GM23248 (cell line): ENCODE results near the gene VEZT. TPM values are rescaled to one million over a fixed set of nuclear protein-coding genes. Genes with fewer than 3 reads are reported as not detected.

ENCODE experiments used
- DNase-seq: peaks from one replicate; pipeline ENCODE4 v3.0.0-alpha.2; 2015
- H2AFZ ChIP-seq: fragments of 200-600 bp; sonication (generic); 2 replicates; pipeline ENCODE4 v1.6.1; 2016; ENCODE audit warnings: antibody characterized with exemption
- H3F3A ChIP-seq: fragments of 200-600 bp; sonication (generic); 2 replicates; pipeline ENCODE4 v1.6.1; 2016; ENCODE audit warnings: mild to moderate bottlenecking, antibody characterized with exemption, mixed run types; ENCODE audit not compliant: insufficient read depth
- H3K27ac ChIP-seq: fragments of 200-600 bp; sonication (generic); 2 replicates; pipeline ENCODE4 v1.5.1; 2016; ENCODE audit warnings: mild to moderate bottlenecking
- H3K27me3 ChIP-seq: fragments of 200-600 bp; sonication (generic); replicated peaks from 2 replicates; pipeline ENCODE4 v1.6.1; 2016; ENCODE audit warnings: mild to moderate bottlenecking; ENCODE audit not compliant: insufficient read depth
- H3K36me3 ChIP-seq: fragments of 200-600 bp; sonication (generic); 2 replicates; pipeline ENCODE4 v1.6.1; 2016; ENCODE audit warnings: low read depth, mild to moderate bottlenecking
- H3K4me1 ChIP-seq: fragments of 200-600 bp; sonication (generic); 2 replicates; pipeline ENCODE4 v1.6.1; 2016; ENCODE audit warnings: mild to moderate bottlenecking; ENCODE audit not compliant: insufficient read depth
- H3K4me2 ChIP-seq: fragments of 200-600 bp; sonication (generic); one replicate; pipeline ENCODE4 v1.6.1; 2016; ENCODE audit warnings: mild to moderate bottlenecking; ENCODE audit not compliant: unreplicated experiment
- H3K4me3 ChIP-seq: fragments of 200-600 bp; sonication (generic); 2 replicates; pipeline ENCODE4 v1.5.1; 2016; ENCODE audit warnings: mild to moderate bottlenecking
- H3K79me2 ChIP-seq: fragments of 200-600 bp; sonication (generic); 2 replicates; pipeline ENCODE4 v1.6.1; 2016; ENCODE audit warnings: mild to moderate bottlenecking; ENCODE audit not compliant: insufficient read depth
- H3K9ac ChIP-seq: fragments of 200-600 bp; sonication (generic); 2 replicates; pipeline ENCODE4 v1.6.1; 2016; ENCODE audit warnings: mild to moderate bottlenecking
- H3K9me2 ChIP-seq: fragments of 200-600 bp; sonication (generic); 2 replicates; pipeline ENCODE4 v1.6.1; 2016; ENCODE audit warnings: mixed run types, mild to moderate bottlenecking, moderate library complexity; ENCODE audit not compliant: insufficient read depth
- H3K9me3 ChIP-seq: fragments of 200-600 bp; sonication (generic); one replicate; pipeline ENCODE4 v1.6.1; 2017; ENCODE audit warnings: low read depth
- H4K20me1 ChIP-seq: fragments of 200-600 bp; sonication (generic); 2 replicates; pipeline ENCODE4 v1.6.0; 2016; ENCODE audit not compliant: insufficient read depth
- EZH2 ChIP-seq: fragments of 200-600 bp; sonication (generic); IDR thresholded peaks from 2 replicates; pipeline ENCODE4 v1.6.1; 2018; ENCODE audit warnings: antibody characterized with exemption, mild to moderate bottlenecking; ENCODE audit not compliant: insufficient read depth, poor library complexity, severe bottlenecking
- EZH2phosphoT487 ChIP-seq: fragments of 200-600 bp; sonication (generic); IDR thresholded peaks from 2 replicates; pipeline ENCODE4 v1.6.1; 2018; ENCODE audit warnings: antibody characterized with exemption, moderate library complexity, mild to moderate bottlenecking, low read depth; ENCODE audit not compliant: insufficient read depth
- WGBS, 2 experiments: methylation state at CpG; one replicate each; pipeline ENCODE4 v1.1.6; 2015 to 2017; ENCODE audit warnings: low lambda C conversion rate in 2 of 2, low coverage in 1 of 2; ENCODE audit errors: missing lambda C conversion rate in 2 of 2; 5-methylcytosine and 5-hydroxymethylcytosine counted together
- in situ Hi-C: fragments of 300-500 bp; cut with MboI; formaldehyde crosslinking; loops from 2 replicates; pipeline ENCODE4 v1.15.0; 2020
- polyA plus RNA-seq: library from polyadenylated mRNA; unstranded; fragments of >200 nt; fragmentation: Nextera tagmentation; extraction: Ambion mirVana; gene quantifications from 2 replicates; pipeline ENCODE4 v1.2.1, GENCODE V29; 2016
- total RNA-seq: library from RNA; depleted of rRNA; stranded (reverse); fragments of >200 nt; shearing (Covaris generic); gene quantifications from 2 replicates; pipeline ENCODE4 v1.2.3, GENCODE V29; 2014

VEZT gene
- total and polyA plus RNA-seq, 2 experiments from 2014 or later, result 36.9 to 40.2 TPM

DNA sequence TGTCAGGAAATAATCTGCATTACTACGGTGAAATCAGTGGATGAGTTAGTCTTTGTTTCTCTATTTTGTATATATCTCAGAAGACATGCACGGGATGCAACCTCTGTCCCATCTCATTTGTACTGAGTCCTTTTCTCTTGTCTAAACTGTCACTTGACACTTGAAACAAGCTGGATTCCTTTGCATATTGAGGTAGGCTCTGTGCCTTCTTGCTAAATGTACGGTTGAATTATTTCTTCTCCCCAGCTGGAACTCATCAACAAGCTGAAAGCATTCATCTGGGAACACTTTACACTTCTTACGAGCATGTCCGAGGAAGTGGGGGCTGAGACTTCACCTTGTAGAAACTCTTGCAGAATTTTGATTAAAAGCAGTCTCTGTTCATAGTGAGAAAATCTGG lies 119.5 kb downstream of the VEZT start:
- Histone ChIP-seq H3K4me3 (no peak overlapping the region), H3K9me3 (no peaks in the 10 kb centered on the region), H3K36me3 (no peaks in the 10 kb centered on the region), H3K4me1 (peaks cover 36% of the 10 kb centered on the region), H3F3A (peaks cover 29% of the 10 kb centered on the region), H3K9ac (no peak overlapping the region), H3K27me3 (no peaks in the 10 kb centered on the region), H4K20me1 (no peaks in the 10 kb centered on the region), H3K9me2 (no peaks in the 10 kb centered on the region; the same call in 1 of the 2 replicates), H3K79me2 (no peaks in the 10 kb centered on the region), H3K27ac (no peak overlapping the region), H2AFZ (no peak overlapping the region), H3K4me2 (peak overlapping the region; percentile 21)
- in situ Hi-C loops, result loop anchor here (5.0 to 25.0 kb wide), 5 partner anchors 112 to 1200 kb away; partner anchors contain the start of gene PLXNC1
- TF ChIP-seq EZH2phosphoT487, result no peak
- TF ChIP-seq EZH2, result no peak
- peak; percentile 42 for DNase-seq
- 9% methylated on average over 5 of the region's 5 CpGs for WGBS, 2 experiments

DNA sequence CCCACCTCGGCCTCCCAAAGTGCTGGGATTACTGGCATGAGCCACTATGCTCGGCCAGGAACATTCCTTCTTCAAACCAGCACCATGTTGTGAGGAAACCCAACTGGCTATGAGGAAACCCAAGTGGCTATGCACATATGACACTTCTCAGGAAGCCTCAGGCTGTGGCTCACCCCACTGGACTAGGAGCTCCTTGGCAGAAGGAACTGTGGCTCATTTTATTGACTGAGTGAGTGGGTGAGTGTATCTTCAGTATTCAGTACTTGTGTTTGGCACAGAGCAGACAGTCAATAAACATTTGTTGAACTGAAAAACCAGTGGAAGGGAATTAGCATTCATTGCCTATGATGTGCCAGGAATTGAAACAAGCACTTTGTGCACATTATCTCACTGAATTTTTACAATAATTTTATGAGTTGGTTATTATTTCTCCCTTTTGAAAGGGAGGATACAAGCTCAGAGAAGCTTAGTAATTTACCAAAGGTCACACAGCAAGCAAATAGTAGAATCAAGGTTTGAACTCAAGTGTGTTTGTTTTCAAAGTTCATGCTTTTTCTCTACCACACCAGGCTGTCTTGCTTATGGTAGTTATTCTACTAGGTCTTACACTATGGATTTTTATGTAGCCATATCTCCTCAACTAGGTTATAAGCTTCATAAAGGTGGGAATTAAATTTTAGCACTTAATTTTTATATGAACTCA lies 121.6 kb downstream of the VEZT start:
- H3K4me3 ChIP-seq, result no peak overlapping the region
- TF ChIP-seq EZH2, result no peak
- TF ChIP-seq EZH2phosphoT487, result no peak
- 90 to 97% methylated on average over 2 of the region's 2 CpGs for WGBS, 2 experiments
- no peak overlapping the region for H3K27ac ChIP-seq
- peaks cover 29% of the 10 kb centered on the region for H3F3A ChIP-seq
- no peak overlapping the region for H2AFZ ChIP-seq
- no peaks in the 10 kb centered on the region for H3K36me3 ChIP-seq
- no peak overlapping the region for H3K9ac ChIP-seq
- no peaks in the 10 kb centered on the region for H3K27me3 ChIP-seq
- H3K9me3 ChIP-seq, result no peaks in the 10 kb centered on the region
- H3K79me2 ChIP-seq, result no peaks in the 10 kb centered on the region
- H3K9me2 ChIP-seq, result no peaks in the 10 kb centered on the region; the same call in 1 of the 2 replicates
- in situ Hi-C loops, result loop anchor here (5.0 to 25.0 kb wide), 5 partner anchors 114 to 1202 kb away; partner anchors contain the start of gene PLXNC1
- DNase-seq, result peak; percentile 25
- peaks cover 33% of the 10 kb centered on the region for H3K4me1 ChIP-seq
- no peaks in the 10 kb centered on the region for H4K20me1 ChIP-seq
- no peak overlapping the region for H3K4me2 ChIP-seq

DNA sequence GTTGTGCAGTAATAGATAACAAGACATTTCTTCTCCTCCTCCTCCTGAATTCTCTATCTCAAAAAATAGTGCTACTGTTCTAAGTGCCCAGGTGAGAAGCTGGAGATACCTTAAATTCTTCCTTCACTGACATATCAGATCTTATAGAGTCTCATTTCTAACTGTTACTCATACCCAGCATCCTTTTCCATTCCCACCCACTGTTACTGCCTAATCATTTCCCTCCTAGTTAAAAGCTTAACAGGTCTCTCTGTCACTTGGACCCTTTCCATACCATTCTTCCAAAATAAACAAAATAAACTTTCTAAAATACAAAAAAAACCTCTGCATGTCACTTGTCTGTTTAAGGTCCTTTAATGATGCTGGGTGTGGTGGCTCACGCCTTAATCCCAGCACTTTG lies 124.4 kb downstream of the VEZT start:
- H3K27ac ChIP-seq, result no peak overlapping the region
- no peak for TF ChIP-seq EZH2phosphoT487
- no peak for TF ChIP-seq EZH2
- no peak overlapping the region for H3K4me2 ChIP-seq
- no peak for DNase-seq
- no peak overlapping the region for H3K9ac ChIP-seq
- in situ Hi-C loops, result loop anchor here (25.0 kb wide), 3 partner anchors 605 to 1205 kb away; partner anchors contain the start of gene PLXNC1
- H4K20me1 ChIP-seq, result no peaks in the 10 kb centered on the region
- H2AFZ ChIP-seq, result no peak overlapping the region
- no peaks in the 10 kb centered on the region; the same call in 1 of the 2 replicates for H3K9me2 ChIP-seq
- H3K9me3 ChIP-seq, result no peaks in the 10 kb centered on the region
- no peaks in the 10 kb centered on the region for H3K27me3 ChIP-seq
- WGBS, 2 experiments, result 100% methylated on average over 1 of the region's 1 CpG
- no peaks in the 10 kb centered on the region for H3K36me3 ChIP-seq
- H3K79me2 ChIP-seq, result no peaks in the 10 kb centered on the region
- H3K4me3 ChIP-seq, result no peak overlapping the region
- H3K4me1 ChIP-seq, result peaks cover 17% of the 10 kb centered on the region
- H3F3A ChIP-seq, result peaks cover 16% of the 10 kb centered on the region; the same call in 1 of the 2 replicates

DNA sequence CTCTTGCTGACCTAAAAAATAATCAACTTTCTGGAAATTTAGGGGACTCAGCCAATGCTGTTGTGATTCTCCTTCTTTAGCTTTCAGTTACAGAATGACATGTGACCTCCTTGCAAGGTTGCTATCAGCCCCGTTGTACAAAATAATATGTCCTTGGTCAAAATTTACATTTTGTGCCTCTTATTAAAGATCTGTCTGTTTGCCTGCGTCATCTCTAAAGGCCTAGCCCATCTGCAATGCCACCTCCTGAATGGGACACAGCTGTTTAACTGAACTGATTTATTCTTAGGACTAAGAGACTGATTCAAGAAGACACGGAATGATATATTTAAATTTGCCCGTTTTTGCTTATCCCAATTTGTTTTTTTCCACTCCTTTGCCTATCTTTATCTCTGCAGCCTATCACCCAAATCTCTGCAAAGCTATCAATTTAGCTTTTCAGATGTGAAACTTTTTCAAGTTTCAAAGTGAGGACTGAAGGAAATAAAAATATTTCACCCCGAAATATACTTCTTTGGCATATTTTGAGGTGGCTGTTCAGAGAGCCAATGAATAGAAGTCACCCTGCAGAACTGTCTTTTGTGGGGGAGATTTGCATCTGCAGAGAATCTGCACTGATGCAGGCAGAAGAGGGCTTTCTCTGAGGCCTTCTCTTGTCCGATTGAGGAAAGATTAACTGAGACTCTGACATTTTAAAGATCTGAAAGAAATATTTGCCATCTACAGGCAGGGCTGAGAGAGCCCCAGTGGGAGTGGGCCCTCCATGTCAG lies 126.0 kb downstream of the VEZT start:
- H3K4me3 ChIP-seq, result no peak overlapping the region
- H3K9ac ChIP-seq, result no peak overlapping the region
- no peak for TF ChIP-seq EZH2
- no peak for TF ChIP-seq EZH2phosphoT487
- 76 to 83% methylated on average over 6 of the region's 6 CpGs for WGBS, 2 experiments
- no peak overlapping the region for H2AFZ ChIP-seq
- H3K36me3 ChIP-seq, result no peaks in the 10 kb centered on the region
- H3K9me2 ChIP-seq, result no peaks in the 10 kb centered on the region; the same call in 1 of the 2 replicates
- no peaks in the 10 kb centered on the region for H4K20me1 ChIP-seq
- in situ Hi-C loops, result loop anchor here (25.0 kb wide), 3 partner anchors 606 to 1206 kb away; partner anchors contain the start of gene PLXNC1
- H3K79me2 ChIP-seq, result no peaks in the 10 kb centered on the region
- H3K4me1 ChIP-seq, result peaks cover 10% of the 10 kb centered on the region
- H3K27me3 ChIP-seq, result no peaks in the 10 kb centered on the region
- H3F3A ChIP-seq, result peaks cover 12% of the 10 kb centered on the region; the same call in 1 of the 2 replicates
- no peaks in the 10 kb centered on the region for H3K9me3 ChIP-seq
- no peak for DNase-seq
- H3K4me2 ChIP-seq, result no peak overlapping the region
- H3K27ac ChIP-seq, result no peak overlapping the region
